ENCODE measurements around the gene IL31RA. TPM values are rescaled to one million over a fixed set of nuclear protein-coding genes. Genes with fewer than 3 reads are reported as not detected.

Gene IL31RA
- total RNA-seq, 1 donor from 2014 or later = 1.2 TPM

DNA sequence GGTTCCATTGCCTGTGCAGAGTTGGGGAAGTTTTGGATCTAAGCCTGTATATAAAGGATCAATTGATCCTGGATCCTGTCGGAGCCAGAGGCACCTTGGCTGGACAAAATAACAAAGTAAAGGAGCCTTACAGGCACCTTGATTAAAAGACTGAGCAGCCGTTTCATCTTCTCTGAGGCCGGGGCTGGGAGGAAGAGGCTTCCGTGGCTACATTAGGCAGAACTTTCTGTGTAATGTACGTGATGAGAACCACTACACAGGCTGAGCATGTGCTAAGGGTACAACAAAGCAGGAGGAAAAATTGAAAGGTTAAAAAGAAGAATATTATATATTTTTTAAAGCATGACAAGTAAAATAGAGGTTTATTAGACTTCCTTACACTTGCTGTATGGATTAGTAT is 37.0 kb downstream of the IL31RA start:
- Histone ChIP-seq H3K36me3 (ENCODE audit: control insufficient read depth, insufficient read depth, low read length) (no peaks in the 10 kb centered on the region), H3K4me3 (ENCODE audit: low read depth, low read length) (no peak overlapping the region), H3K27me3 (ENCODE audit: control insufficient read depth, insufficient read depth, low read length) (no peaks in the 10 kb centered on the region)
- no peak for TF ChIP-seq CTCF (IDR thresholded peaks at IDR 0.05; ENCODE audit: insufficient read depth, low read length, poor library complexity, severe bottlenecking)
- no peak for DNase-seq (ENCODE audit: low read depth)

DNA sequence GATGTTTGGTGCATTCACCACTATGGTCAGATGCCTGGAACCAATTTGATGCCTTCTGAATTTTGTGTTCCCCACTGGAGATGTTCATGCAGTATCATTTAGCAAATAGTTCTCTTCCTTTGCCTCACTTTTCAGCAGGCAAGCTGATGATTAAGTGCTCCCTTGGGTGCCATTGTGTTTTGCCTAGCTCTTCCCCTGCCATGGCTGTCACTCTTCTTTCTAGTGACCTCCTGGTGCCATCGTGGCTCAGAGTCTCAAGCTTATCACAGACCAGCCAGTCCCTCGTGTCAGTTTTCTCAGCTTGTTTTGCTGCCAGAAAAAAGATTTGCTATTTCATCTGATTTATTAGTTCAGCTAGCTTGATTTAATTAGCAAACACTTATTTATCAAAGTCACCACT is 41.3 kb downstream of the IL31RA start:
- H3K27me3 ChIP-seq (ENCODE audit: control insufficient read depth, insufficient read depth, low read length) = no peaks in the 10 kb centered on the region
- no peaks in the 10 kb centered on the region for H3K36me3 ChIP-seq (ENCODE audit: control insufficient read depth, insufficient read depth, low read length)
- DNase-seq (ENCODE audit: low read depth) = no peak
- no peak for TF ChIP-seq CTCF (IDR thresholded peaks at IDR 0.05; ENCODE audit: insufficient read depth, low read length, poor library complexity, severe bottlenecking)
- H3K4me3 ChIP-seq (ENCODE audit: low read depth, low read length) = no peak overlapping the region

DNA sequence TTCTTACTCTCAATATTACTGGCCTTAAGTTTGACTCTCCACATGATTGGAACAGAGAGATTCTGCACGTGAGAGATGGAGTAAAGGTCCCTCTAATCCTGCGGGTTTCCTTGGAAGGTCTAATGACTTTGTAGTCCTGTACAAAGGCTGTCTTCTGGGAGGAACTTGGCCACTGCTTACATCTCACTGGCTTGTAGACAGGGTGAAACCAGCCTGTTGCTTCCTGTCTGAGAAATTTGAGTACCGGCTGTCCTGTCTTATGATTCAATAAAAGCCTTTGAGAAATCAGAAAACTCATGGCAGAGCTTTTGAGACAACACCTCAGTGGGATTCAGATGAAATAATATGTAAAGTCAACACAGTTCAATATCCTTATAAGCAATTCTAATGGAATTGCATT is 43.0 kb downstream of the IL31RA start:
- Histone ChIP-seq H3K36me3 (ENCODE audit: control insufficient read depth, insufficient read depth, low read length) (no peaks in the 10 kb centered on the region), H3K27me3 (ENCODE audit: control insufficient read depth, insufficient read depth, low read length) (no peaks in the 10 kb centered on the region), H3K4me3 (ENCODE audit: low read depth, low read length) (no peak overlapping the region)
- no peak for TF ChIP-seq CTCF (IDR thresholded peaks at IDR 0.05; ENCODE audit: insufficient read depth, low read length, poor library complexity, severe bottlenecking)
- DNase-seq (ENCODE audit: low read depth) = no peak

DNA sequence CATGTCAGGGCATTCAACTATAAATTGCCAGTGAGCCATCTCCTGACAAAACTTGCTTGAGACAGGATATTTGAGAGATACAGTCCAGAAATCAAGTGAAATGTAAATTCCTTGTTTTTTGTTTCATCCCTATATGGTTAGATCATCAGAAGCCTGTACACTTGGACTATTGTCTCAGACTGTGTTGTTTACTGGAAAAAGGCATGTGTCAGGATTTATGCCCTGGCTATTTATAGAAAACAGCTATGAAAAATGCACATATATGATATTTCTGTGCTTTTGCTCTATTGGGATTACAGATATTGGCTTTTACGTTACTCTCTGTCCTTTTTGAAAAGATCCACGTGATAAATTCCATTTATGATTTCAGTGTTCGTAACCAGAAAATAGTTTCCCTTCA is 44.2 kb downstream of the IL31RA start:
- no peak for TF ChIP-seq CTCF (IDR thresholded peaks at IDR 0.05; ENCODE audit: insufficient read depth, low read length, poor library complexity, severe bottlenecking)
- H3K27me3 ChIP-seq (ENCODE audit: control insufficient read depth, insufficient read depth, low read length) = no peaks in the 10 kb centered on the region
- DNase-seq (ENCODE audit: low read depth) = no peak

DNA sequence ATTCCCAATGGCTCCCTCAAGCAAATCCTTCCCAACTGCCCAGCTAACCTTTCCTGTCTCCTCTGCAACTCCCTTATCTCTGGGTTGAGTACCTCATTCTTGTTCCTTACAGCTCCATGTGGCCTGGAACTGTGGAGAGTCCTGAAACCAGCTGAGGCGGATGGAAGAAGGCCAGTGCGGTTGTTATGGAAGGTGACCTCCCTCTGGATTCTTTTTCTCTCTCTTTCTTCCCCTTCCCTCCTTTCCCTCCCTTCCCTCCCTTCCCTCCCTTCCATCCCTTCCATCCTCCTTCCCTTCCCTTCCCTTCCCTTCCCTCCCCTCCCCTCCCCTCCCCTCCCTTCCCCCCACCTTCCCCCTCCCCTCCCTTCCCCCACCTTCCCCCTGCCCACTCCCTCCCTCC is 45.1 kb downstream of the IL31RA start:
- Histone ChIP-seq H3K36me3 (ENCODE audit: control insufficient read depth, insufficient read depth, low read length) (no peaks in the 10 kb centered on the region), H3K27me3 (ENCODE audit: control insufficient read depth, insufficient read depth, low read length) (no peaks in the 10 kb centered on the region), H3K4me3 (ENCODE audit: low read depth, low read length) (no peak overlapping the region)
- no peak for TF ChIP-seq CTCF (IDR thresholded peaks at IDR 0.05; ENCODE audit: insufficient read depth, low read length, poor library complexity, severe bottlenecking)
- DNase-seq (ENCODE audit: low read depth) = no peak

More for the DNA sequence above, 44.2 kb downstream of the IL31RA start:
- no peaks in the 10 kb centered on the region for H3K36me3 ChIP-seq (ENCODE audit: control insufficient read depth, insufficient read depth, low read length)
- no peak overlapping the region for H3K4me3 ChIP-seq (ENCODE audit: low read depth, low read length)

DNA sequence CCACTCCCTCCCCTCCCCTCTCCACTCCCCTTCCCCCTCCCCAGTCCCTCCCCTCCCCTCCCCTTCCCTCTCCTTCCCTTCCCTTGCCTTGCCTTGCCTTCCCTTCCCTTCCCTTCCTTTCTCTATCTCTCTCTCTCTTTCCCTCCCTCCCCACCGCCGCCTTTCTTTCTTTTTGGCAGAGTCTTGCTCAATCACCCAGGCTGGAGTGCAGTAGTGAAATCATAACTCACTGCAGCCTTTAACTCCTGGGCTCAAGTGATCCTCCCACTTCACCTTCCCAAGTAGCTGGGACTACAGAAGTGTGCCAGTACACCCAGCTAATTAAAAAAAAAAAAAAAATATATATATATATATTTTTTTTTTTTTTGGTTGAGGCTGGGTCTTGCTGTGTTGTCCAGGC is 45.5 kb downstream of the IL31RA start:
- no peak overlapping the region for H3K4me3 ChIP-seq (ENCODE audit: low read depth, low read length)
- no peaks in the 10 kb centered on the region for H3K36me3 ChIP-seq (ENCODE audit: control insufficient read depth, insufficient read depth, low read length)
- no peak for DNase-seq (ENCODE audit: low read depth)
- H3K27me3 ChIP-seq (ENCODE audit: control insufficient read depth, insufficient read depth, low read length) = no peaks in the 10 kb centered on the region
- TF ChIP-seq CTCF (IDR thresholded peaks at IDR 0.05; ENCODE audit: insufficient read depth, low read length, poor library complexity, severe bottlenecking) = no peak

All from kidney epithelial cell (primary cell).